HG02571 (cell line): Measurements from ENCODE around the gene ELP5.

Experiments
- ATAC-seq: cut with Tn5 transposase; IDR thresholded peaks from one replicate; pipeline ENCODE4 v1.9.1; 2021; ENCODE audit warnings: mild to moderate bottlenecking, moderate library complexity; ENCODE audit not compliant: unreplicated experiment

ELP5 gene

DNA sequence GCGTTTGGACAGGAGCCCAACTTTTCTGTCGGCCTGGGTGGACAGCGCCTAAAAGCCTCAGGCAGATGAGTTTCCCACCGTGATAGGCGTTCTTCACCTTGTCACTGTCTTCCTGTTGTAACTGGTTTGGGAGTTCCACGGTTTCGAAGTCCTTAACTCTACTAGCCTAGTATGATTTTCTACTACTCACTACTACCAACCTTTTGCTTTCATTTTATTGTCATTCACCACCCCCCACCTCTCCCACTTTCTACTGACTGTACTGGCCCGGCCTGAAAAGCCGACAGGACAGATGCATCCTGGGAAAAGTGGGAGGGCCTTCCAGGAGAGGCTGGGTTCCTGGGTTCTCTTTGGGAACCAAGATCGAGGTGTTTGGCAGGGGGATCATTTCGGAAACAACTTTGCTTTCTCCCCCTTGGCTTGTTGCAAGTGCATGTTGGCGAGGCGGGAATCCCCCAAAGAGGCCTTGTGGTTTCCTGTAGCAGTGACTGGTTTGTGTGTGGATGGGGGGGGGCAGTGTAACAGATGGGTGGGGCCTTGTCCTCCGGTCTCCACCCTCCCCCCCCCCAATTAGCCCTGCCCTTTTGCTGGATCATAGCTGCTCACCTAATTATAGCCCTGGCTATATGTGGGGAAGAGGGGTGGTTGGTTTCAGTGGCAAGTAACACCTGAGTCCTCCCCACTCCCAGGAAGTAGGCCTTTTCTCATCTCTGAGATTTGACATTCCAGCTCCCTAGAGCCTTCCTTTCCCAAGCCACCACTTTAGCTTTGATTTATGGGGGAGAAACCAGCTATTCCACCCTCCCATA lies 56.8 kb downstream of the ELP5 start:
- ATAC-seq: no peak
